ENCODE measurements around the gene TAF4B.

DNA sequence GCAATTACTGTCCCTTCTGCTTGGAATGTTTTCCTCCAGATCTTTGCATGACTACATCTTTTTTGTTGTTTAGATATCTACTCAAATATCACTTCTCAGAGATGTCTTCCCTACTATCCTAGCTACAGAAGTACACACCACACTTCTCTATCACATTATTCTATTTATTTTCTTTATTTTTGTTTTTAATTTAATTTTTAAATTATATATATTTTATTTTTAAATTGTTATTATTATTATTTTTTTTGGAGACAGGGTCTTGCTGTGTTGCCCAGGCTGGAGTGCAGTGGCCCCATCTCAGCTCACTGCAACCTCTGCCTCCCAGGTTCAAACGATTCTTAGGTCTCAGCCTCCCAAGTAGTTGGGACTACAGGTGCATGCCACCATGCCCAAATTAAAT, 106.7 kb downstream of the TAF4B start:
- TF ChIP-seq, protein P1, sequence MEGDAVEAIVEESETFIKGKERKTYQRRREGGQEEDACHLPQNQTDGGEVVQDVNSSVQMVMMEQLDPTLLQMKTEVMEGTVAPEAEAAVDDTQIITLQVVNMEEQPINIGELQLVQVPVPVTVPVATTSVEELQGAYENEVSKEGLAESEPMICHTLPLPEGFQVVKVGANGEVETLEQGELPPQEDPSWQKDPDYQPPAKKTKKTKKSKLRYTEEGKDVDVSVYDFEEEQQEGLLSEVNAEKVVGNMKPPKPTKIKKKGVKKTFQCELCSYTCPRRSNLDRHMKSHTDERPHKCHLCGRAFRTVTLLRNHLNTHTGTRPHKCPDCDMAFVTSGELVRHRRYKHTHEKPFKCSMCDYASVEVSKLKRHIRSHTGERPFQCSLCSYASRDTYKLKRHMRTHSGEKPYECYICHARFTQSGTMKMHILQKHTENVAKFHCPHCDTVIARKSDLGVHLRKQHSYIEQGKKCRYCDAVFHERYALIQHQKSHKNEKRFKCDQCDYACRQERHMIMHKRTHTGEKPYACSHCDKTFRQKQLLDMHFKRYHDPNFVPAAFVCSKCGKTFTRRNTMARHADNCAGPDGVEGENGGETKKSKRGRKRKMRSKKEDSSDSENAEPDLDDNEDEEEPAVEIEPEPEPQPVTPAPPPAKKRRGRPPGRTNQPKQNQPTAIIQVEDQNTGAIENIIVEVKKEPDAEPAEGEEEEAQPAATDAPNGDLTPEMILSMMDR (IDR thresholded peaks at IDR 0.05), result no peak
- TF ChIP-seq POLR2A (IDR thresholded peaks at IDR 0.05), result no peak

All from testis (tissue), 2 donors.